Liver (tissue), 9 donors: ENCODE measurements around the gene BMAL1. TPM values are rescaled to one million over a fixed set of nuclear protein-coding genes. Genes with fewer than 3 reads are reported as not detected.

Source experiments
- DNase-seq: peaks from one replicate; pipeline ENCODE4 v3.0.0-alpha.2; 2017; ENCODE audit warnings: low spot score
- H3K27ac ChIP-seq, 2 donors: one replicate each; pipeline ENCODE4 v1.7.0; 2013; ENCODE audit warnings: inconsistent platforms in 2 of 2, low read length in 2 of 2, control low read depth in 1 of 2, low read depth in 1 of 2, mild to moderate bottlenecking in 1 of 2
- H3K27me3 ChIP-seq, 4 donors: one replicate each; pipeline versions ENCODE4 v1.6.1 to v1.7.0; 2013; ENCODE audit warnings: low read length in 3 of 4, inconsistent platforms in 1 of 4, mild to moderate bottlenecking in 1 of 4, moderate library complexity in 1 of 4; ENCODE audit not compliant: control insufficient read depth in 4 of 4, insufficient read depth in 4 of 4
- H3K36me3 ChIP-seq, 4 donors: one replicate each; pipeline versions ENCODE4 v1.6.1 to v1.7.0; 2013; ENCODE audit warnings: low read length in 3 of 4, mild to moderate bottlenecking in 3 of 4, low read depth in 1 of 4, moderate library complexity in 1 of 4; ENCODE audit not compliant: control insufficient read depth in 4 of 4, insufficient read depth in 3 of 4
- H3K4me1 ChIP-seq, 4 donors: one replicate each; pipeline versions ENCODE4 v1.6.1 to v1.7.0; 2013; ENCODE audit warnings: low read length in 3 of 4, mild to moderate bottlenecking in 3 of 4, moderate library complexity in 1 of 4; ENCODE audit not compliant: control insufficient read depth in 4 of 4, insufficient read depth in 4 of 4
- H3K4me3 ChIP-seq, 3 donors: one replicate each; pipeline versions ENCODE4 v1.6.1 to v1.7.0; 2013; ENCODE audit warnings: low read length in 3 of 3, control low read depth in 1 of 3, low read depth in 1 of 3, mild to moderate bottlenecking in 1 of 3
- H3K9ac ChIP-seq, 2 donors: one replicate each; pipeline ENCODE4 v1.7.0; 2013; ENCODE audit warnings: low read length in 2 of 2, mild to moderate bottlenecking in 2 of 2, moderate library complexity in 2 of 2, control low read depth in 1 of 2, low read depth in 1 of 2
- H3K9me3 ChIP-seq, 4 donors: one replicate each; pipeline versions ENCODE4 v1.6.1 to v1.7.0; 2013; ENCODE audit warnings: low read length in 3 of 4; ENCODE audit not compliant: control insufficient read depth in 4 of 4
- ATF3 ChIP-seq: IDR thresholded peaks from 2 replicates; pipeline ENCODE4 v1.6.1; 2016; ENCODE audit warnings: antibody characterized with exemption
- CTCF ChIP-seq: fragments of 150-350 bp; IDR thresholded peaks from 2 replicates; pipeline ENCODE4 v1.5.1; 2017; ENCODE audit warnings: improper control_type of control experiment, low read depth, low read length; ENCODE audit not compliant: missing input control
- EGR1 ChIP-seq, 2 donors: IDR thresholded peaks; 2 replicates each; pipeline ENCODE4 v1.6.1; 2016 to 2018; ENCODE audit warnings: antibody characterized with exemption in 2 of 2, low read depth in 2 of 2
- FOXA1 ChIP-seq: IDR thresholded peaks from 2 replicates; pipeline ENCODE4 v1.6.1; 2016; ENCODE audit warnings: antibody characterized with exemption
- FOXA2 ChIP-seq: IDR thresholded peaks from 2 replicates; pipeline ENCODE4 v1.6.1; 2016; ENCODE audit warnings: antibody characterized with exemption
- GABPA ChIP-seq, 2 donors: IDR thresholded peaks in 1 of 2; conservative IDR thresholded peaks in 1 of 2; 2 replicates each; pipeline ENCODE4 v1.6.1; 2016; ENCODE audit warnings: antibody characterized with exemption in 2 of 2, mild to moderate bottlenecking in 1 of 2, moderate library complexity in 1 of 2
- HNF4A ChIP-seq, 2 donors: conservative IDR thresholded peaks; 2 replicates each; pipeline ENCODE4 v1.6.1; 2016; ENCODE audit warnings: antibody characterized with exemption in 2 of 2, mild to moderate bottlenecking in 2 of 2
- HNF4G ChIP-seq: IDR thresholded peaks from 2 replicates; pipeline ENCODE4 v1.6.1; 2016; ENCODE audit warnings: antibody characterized with exemption
- JUND ChIP-seq, 2 donors: IDR thresholded peaks; 2 replicates each; pipeline ENCODE4 v1.6.1; 2016; ENCODE audit warnings: antibody characterized with exemption in 2 of 2
- MAX ChIP-seq: IDR thresholded peaks from 2 replicates; pipeline ENCODE4 v1.6.1; 2016; ENCODE audit warnings: antibody characterized with exemption
- NR2F2 ChIP-seq: IDR thresholded peaks from 2 replicates; pipeline ENCODE4 v1.6.1; 2016; ENCODE audit warnings: antibody characterized with exemption
- RAD21 ChIP-seq, 2 donors: IDR thresholded peaks; 2 replicates each; pipeline ENCODE4 v1.6.1; 2016; ENCODE audit warnings: antibody characterized with exemption in 2 of 2, mild to moderate bottlenecking in 2 of 2
- REST ChIP-seq: IDR thresholded peaks from 2 replicates; pipeline ENCODE4 v1.6.1; 2016; ENCODE audit warnings: antibody characterized with exemption, mild to moderate bottlenecking
- RXRA ChIP-seq, 2 donors: IDR thresholded peaks; 2 replicates each; pipeline ENCODE4 v1.6.1; 2017 to 2018; ENCODE audit warnings: antibody characterized with exemption in 2 of 2, mild to moderate bottlenecking in 1 of 2
- SP1 ChIP-seq: IDR thresholded peaks from 2 replicates; pipeline ENCODE4 v1.6.1; 2018; ENCODE audit warnings: antibody characterized with exemption, mild to moderate bottlenecking
- TAF1 ChIP-seq: conservative IDR thresholded peaks from 2 replicates; pipeline ENCODE4 v1.6.1; 2016; ENCODE audit warnings: antibody characterized with exemption, mild to moderate bottlenecking
- YY1 ChIP-seq: IDR thresholded peaks from 2 replicates; pipeline ENCODE4 v1.6.1; 2016; ENCODE audit warnings: antibody characterized with exemption, mild to moderate bottlenecking
- ZBTB33 ChIP-seq: IDR thresholded peaks from 2 replicates; pipeline ENCODE4 v1.6.1; 2016; ENCODE audit warnings: antibody characterized with exemption
- WGBS: extraction: QIAGEN DNeasy Blood & Tissue Kit; methylation state at CpG from one replicate; pipeline ENCODE4 v1.1.7; 2013; 5-methylcytosine and 5-hydroxymethylcytosine counted together
- polyA plus RNA-seq, 2 donors: library from polyadenylated mRNA; stranded (reverse) in 1 of 2; unstranded in 1 of 2; fragments of 200-250 nt in 1 of 2; fragments of >200 nt in 1 of 2; fragmentation: Nextera tagmentation in 1 of 2; extraction: Ambion mirVana in 1 of 2; gene quantifications; one replicate each; pipeline versions ENCODE4 v1.2.1 to v1.2.3, GENCODE V29; 2013 to 2015
- total RNA-seq, 2 donors: library from RNA; depleted of rRNA; stranded (reverse); fragments of >200 nt; gene quantifications; one replicate each; pipeline ENCODE4 v1.2.3, GENCODE V29; 2014
- donor health status: healthy.
- donor health status: healthy.
- donor health status: healthy.
- donor health status: healthy.
- donor health status: healthy.

BMAL1 gene
- total and polyA plus RNA-seq, 4 donors = 4.7 to 39.0 (median 15.0) TPM

GRCh38 chr11:13343067-13343466 is 65.5 kb downstream of the BMAL1 start:
- peaks cover 28 to 57% (median 43%) of the 10 kb centered on the region in 4 donors for H3K4me1 ChIP-seq
- H3K27ac ChIP-seq = no peak overlapping the region
- no peaks in the 10 kb centered on the region for H3K36me3 ChIP-seq
- no peak overlapping the region for H3K4me3 ChIP-seq
- no peak for TF ChIP-seq MAX
- no peak for TF ChIP-seq HNF4G
- no peak for TF ChIP-seq HNF4A (conservative IDR thresholded peaks at IDR 0.05)
- no peak for TF ChIP-seq NR2F2
- no peak for TF ChIP-seq YY1
- TF ChIP-seq GABPA (IDR thresholded peaks at IDR 0.05 in 1 of 2, conservative IDR thresholded peaks at IDR 0.05 in 1 of 2) = no peak
- no peak for TF ChIP-seq CTCF
- no peak for TF ChIP-seq ZBTB33
- no peak for TF ChIP-seq REST
- TF ChIP-seq JUND (IDR thresholded peaks at IDR 0.05) = no peak
- TF ChIP-seq SP1 = no peak
- no peak for TF ChIP-seq ATF3
- TF ChIP-seq RAD21 (IDR thresholded peaks at IDR 0.05) = no peak
- no peak for TF ChIP-seq RXRA (IDR thresholded peaks at IDR 0.05)
- TF ChIP-seq FOXA2 = no peak
- no peak for TF ChIP-seq EGR1 (IDR thresholded peaks at IDR 0.05; ENCODE audit: low read depth in 2 of 2)
- no peak for TF ChIP-seq FOXA1
- TF ChIP-seq TAF1 = no peak
- no peaks in the 10 kb centered on the region for H3K27me3 ChIP-seq
- no peaks in the 10 kb centered on the region for H3K9me3 ChIP-seq
- DNase-seq = no peak
- H3K9ac ChIP-seq = no peak overlapping the region
- 89% methylated on average over 4 of the region's 4 CpGs for WGBS
